Endothelial cell (in vitro differentiated cells): ENCODE results near the gene MAP2K5. TPM values are rescaled to one million over a fixed set of nuclear protein-coding genes. Genes with fewer than 3 reads are reported as not detected.

ENCODE experiments used
- DNase-seq: peaks from one replicate; pipeline ENCODE4 v3.0.0; 2021; ENCODE audit warnings: low spot score
- H3K27ac Mint-ChIP-seq: one replicate; pipeline ENCODE4 v1.8.0; 2021; ENCODE audit warnings: mixed read lengths, inconsistent platforms; ENCODE audit not compliant: unreplicated experiment
- H3K27me3 Mint-ChIP-seq: one replicate; pipeline ENCODE4 v1.8.0; 2021; ENCODE audit warnings: mild to moderate bottlenecking, moderate library complexity, mixed read lengths, inconsistent platforms; ENCODE audit not compliant: unreplicated experiment
- H3K36me3 Mint-ChIP-seq: one replicate; pipeline ENCODE4 v1.8.0; 2021; ENCODE audit warnings: mild to moderate bottlenecking, low read depth, mixed read lengths, inconsistent platforms; ENCODE audit not compliant: unreplicated experiment
- H3K4me1 Mint-ChIP-seq: one replicate; pipeline ENCODE4 v1.8.0; 2021; ENCODE audit warnings: mild to moderate bottlenecking, mixed read lengths, inconsistent platforms; ENCODE audit not compliant: unreplicated experiment
- H3K4me3 Mint-ChIP-seq: one replicate; pipeline ENCODE4 v1.8.0; 2021; ENCODE audit warnings: mild to moderate bottlenecking, mixed read lengths, inconsistent platforms; ENCODE audit not compliant: unreplicated experiment
- H3K9me3 Mint-ChIP-seq: one replicate; pipeline ENCODE4 v1.8.0; 2021; ENCODE audit warnings: mixed read lengths, inconsistent platforms; ENCODE audit not compliant: unreplicated experiment
- total RNA-seq: library from RNA; stranded (reverse); fragmentation: NEBNext Ultra II Directional; extraction: Animal tissue kit (Norgen Biotek cat#: 25700); gene quantifications from one replicate; pipeline ENCODE4 v1.2.1, GENCODE V29; 2021; ENCODE audit not compliant: unreplicated experiment
- TF ChIP-seq, protein P1 (sequence below): fragments of 200-600 bp; sonication (generic); IDR thresholded peaks from one replicate; pipeline ENCODE4 v1.5.0; 2021; ENCODE audit warnings: antibody characterized with exemption; ENCODE audit not compliant: unreplicated experiment

The MAP2K5 gene
- total RNA-seq, 1 donor from 2014 or later = 22.2 TPM

GRCh38 chr15:67531379-67531914, 11.1 kb upstream of the MAP2K5 start:
- Mint-ChIP-seq H3K4me3 (no peak overlapping the region), H3K27ac (no peak overlapping the region)
- DNase-seq = no peak

GRCh38 chr15:67533873-67534272, 8.6 kb upstream of the MAP2K5 start:
- DNase-seq = no peak
- H3K27ac Mint-ChIP-seq = no peak overlapping the region
- TF ChIP-seq, protein P1, sequence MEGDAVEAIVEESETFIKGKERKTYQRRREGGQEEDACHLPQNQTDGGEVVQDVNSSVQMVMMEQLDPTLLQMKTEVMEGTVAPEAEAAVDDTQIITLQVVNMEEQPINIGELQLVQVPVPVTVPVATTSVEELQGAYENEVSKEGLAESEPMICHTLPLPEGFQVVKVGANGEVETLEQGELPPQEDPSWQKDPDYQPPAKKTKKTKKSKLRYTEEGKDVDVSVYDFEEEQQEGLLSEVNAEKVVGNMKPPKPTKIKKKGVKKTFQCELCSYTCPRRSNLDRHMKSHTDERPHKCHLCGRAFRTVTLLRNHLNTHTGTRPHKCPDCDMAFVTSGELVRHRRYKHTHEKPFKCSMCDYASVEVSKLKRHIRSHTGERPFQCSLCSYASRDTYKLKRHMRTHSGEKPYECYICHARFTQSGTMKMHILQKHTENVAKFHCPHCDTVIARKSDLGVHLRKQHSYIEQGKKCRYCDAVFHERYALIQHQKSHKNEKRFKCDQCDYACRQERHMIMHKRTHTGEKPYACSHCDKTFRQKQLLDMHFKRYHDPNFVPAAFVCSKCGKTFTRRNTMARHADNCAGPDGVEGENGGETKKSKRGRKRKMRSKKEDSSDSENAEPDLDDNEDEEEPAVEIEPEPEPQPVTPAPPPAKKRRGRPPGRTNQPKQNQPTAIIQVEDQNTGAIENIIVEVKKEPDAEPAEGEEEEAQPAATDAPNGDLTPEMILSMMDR = no peak
- H3K36me3 Mint-ChIP-seq = no peaks in the 10 kb centered on the region
- H3K9me3 Mint-ChIP-seq = no peaks in the 10 kb centered on the region
- no peaks in the 10 kb centered on the region for H3K4me1 Mint-ChIP-seq
- H3K4me3 Mint-ChIP-seq = no peak overlapping the region
- no peaks in the 10 kb centered on the region for H3K27me3 Mint-ChIP-seq

More at GRCh38 chr15:67531379-67531914, 11.1 kb upstream of the MAP2K5 start:
- H3K27me3 Mint-ChIP-seq = no peaks in the 10 kb centered on the region
- no peaks in the 10 kb centered on the region for H3K9me3 Mint-ChIP-seq
- H3K36me3 Mint-ChIP-seq = no peaks in the 10 kb centered on the region
- no peaks in the 10 kb centered on the region for H3K4me1 Mint-ChIP-seq
- TF ChIP-seq, protein P1 = no peak

DNA sequence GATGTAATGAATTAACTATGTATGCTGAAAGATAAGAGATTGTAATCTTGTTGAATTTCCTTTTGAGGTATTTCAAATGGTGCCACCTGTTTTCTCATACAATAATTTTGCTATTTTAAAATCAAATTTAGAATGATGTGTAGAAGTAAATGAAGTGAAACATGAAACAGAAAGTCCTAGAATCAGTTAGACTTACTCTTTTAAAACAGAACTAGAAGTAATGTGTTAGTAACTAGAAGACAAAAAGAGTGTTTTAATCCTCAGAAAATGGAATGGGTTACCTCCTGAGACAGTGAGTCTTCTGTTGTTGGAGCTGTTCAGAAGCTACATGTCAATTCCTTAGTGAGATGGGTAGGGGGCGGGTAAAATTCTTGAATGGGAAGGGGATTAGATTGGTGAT, 8.1 kb upstream of the MAP2K5 start:
- H3K9me3 Mint-ChIP-seq = no peaks in the 10 kb centered on the region
- H3K27ac Mint-ChIP-seq = no peak overlapping the region
- no peaks in the 10 kb centered on the region for H3K27me3 Mint-ChIP-seq
- no peak for DNase-seq
- H3K36me3 Mint-ChIP-seq = no peaks in the 10 kb centered on the region
- no peaks in the 10 kb centered on the region for H3K4me1 Mint-ChIP-seq
- H3K4me3 Mint-ChIP-seq = no peak overlapping the region
- TF ChIP-seq, protein P1 = no peak

- H3K27me3 Mint-ChIP-seq = peaks cover 2% of the 10 kb centered on the region
These were observed 4.7 kb upstream of the MAP2K5 start for GRCh38 chr15:67537771-67538170.

GRCh38 chr15:67543348-67543718, 830 bp downstream of the MAP2K5 start:
- Mint-ChIP-seq H3K36me3 (peaks cover 8% of the 10 kb centered on the region), H3K4me3 (peak overlapping the region; percentile 95), H3K4me1 (peaks cover 10% of the 10 kb centered on the region), H3K9me3 (no peaks in the 10 kb centered on the region), H3K27me3 (peaks cover 2% of the 10 kb centered on the region), H3K27ac (no peak overlapping the region)
- TF ChIP-seq, protein P1 = no peak
- peak; percentile 4 for DNase-seq

More at GRCh38 chr15:67537771-67538170, 4.7 kb upstream of the MAP2K5 start:
- no peaks in the 10 kb centered on the region for H3K9me3 Mint-ChIP-seq
- no peaks in the 10 kb centered on the region for H3K36me3 Mint-ChIP-seq
- TF ChIP-seq, protein P1 = no peak
- no peak for DNase-seq
- H3K27ac Mint-ChIP-seq = no peak overlapping the region
- H3K4me1 Mint-ChIP-seq = peaks cover 6% of the 10 kb centered on the region
- no peak overlapping the region for H3K4me3 Mint-ChIP-seq
